Adrenal gland (tissue), 5 donors: ENCODE measurements around the gene UNC13C.

ENCODE experiments used
- CTCF ChIP-seq, 6 experiments: fragments of 450-650 bp in 4 of 6; fragments of 200-600 bp in 2 of 6; sonication (generic) in 1 of 6; IDR thresholded peaks; 1 replicate in 5 of 6; 2 replicates in 1 of 6; pipeline versions ENCODE4 v1.5.1 to v1.8.0; 2016 to 2021; ENCODE audit warnings: antibody characterized with exemption in 6 of 6, mild to moderate bottlenecking in 2 of 6, moderate library complexity in 1 of 6
- POLR2A ChIP-seq, 2 donors: fragments of 450-650 bp; IDR thresholded peaks; one replicate each; pipeline ENCODE4 v1.6.1; 2017; ENCODE audit warnings: antibody characterized with exemption in 2 of 2, mild to moderate bottlenecking in 2 of 2, moderate library complexity in 1 of 2
- donor health status: DM: no; HTN: no; CAD: no.

GRCh38 chr15:54504695-54505094 is 526.5 kb downstream of the UNC13C start:
- no peak for TF ChIP-seq CTCF (IDR thresholded peaks at IDR 0.05)
- no peak for TF ChIP-seq POLR2A (IDR thresholded peaks at IDR 0.05)
